Activated naive CD4-positive, alpha-beta T cell treated with Interleukin-2 at 50 U/mL for 16 hours (primary cell): ENCODE data around the gene TRIM16.
"Not testable (repeated sequence)": the region's sequence is repeated elsewhere in the genome, so short reads cannot be mapped to it uniquely, and the experiment has no call there.

Experiments
- DNase-seq: peaks from one replicate; pipeline ENCODE4 v3.0.0-alpha.2; 2020

TRIM16 gene

GRCh38 chr17:15613111-15613510, 71.0 kb downstream of the TRIM16 start:
- DNase-seq: not testable (repeated sequence)

- not testable (repeated sequence) for DNase-seq
Observed at GRCh38 chr17:15592960-15593359, 91.2 kb downstream of the TRIM16 start.

GRCh38 chr17:15591986-15592385, 92.1 kb downstream of the TRIM16 start:
- DNase-seq: not testable (repeated sequence)

- not testable (repeated sequence) for DNase-seq
Observed at GRCh38 chr17:15590844-15591243, 93.3 kb downstream of the TRIM16 start.

GRCh38 chr17:15589544-15590536, 94.3 kb downstream of the TRIM16 start:
- DNase-seq: peak; percentile 31

- DNase-seq: not testable (repeated sequence)
Observed at GRCh38 chr17:15588017-15588416, 96.1 kb downstream of the TRIM16 start.

- DNase-seq: not testable (repeated sequence)
Observed at GRCh38 chr17:15583313-15583712, 100.8 kb downstream of the TRIM16 start.

GRCh38 chr17:15581462-15581861, 102.6 kb downstream of the TRIM16 start:
- not testable (repeated sequence) for DNase-seq
